IMR-90 (cell line): ENCODE data around the gene DPYD. TPM values are rescaled to one million over a fixed set of nuclear protein-coding genes. Genes with fewer than 3 reads are reported as not detected.

Experiments
- ATAC-seq: fragments of 200-7000 bp; cut with Tn5 transposase; 2 replicates; pipeline ENCODE4 v1.9.1; 2020; ENCODE audit warnings: low read depth, mild to moderate bottlenecking, moderate library complexity
- BruUV-seq: library from RNA; stranded (reverse); fragments of 400-500 nt; replicated peaks from 2 replicates; lab custom pipeline; 2021; lab: Mats Ljungman, UMichigan
- CTCF ChIA-PET: fragments of 300-600 bp; formaldehyde crosslinking; extraction: SDS; loops from one replicate; lab custom pipeline; 2021; ENCODE audit warnings: antibody characterized with exemption; lab: Yijun Ruan, JAX
- POLR2A ChIA-PET: fragments of 300-600 bp; sonication (Branson Sonifier 250); formaldehyde crosslinking; loops from one replicate; lab custom pipeline; 2022; ENCODE audit warnings: antibody characterized with exemption; ENCODE audit not compliant: unreplicated experiment; lab: Charles Lee
- DNase-seq: peaks from one replicate; pipeline ENCODE4 v3.0.0; 2013
- H2AFZ ChIP-seq: replicated peaks from 2 replicates; pipeline ENCODE3; 2013; ENCODE audit warnings: low read length, mild to moderate bottlenecking; ENCODE audit not compliant: poor library complexity
- H2AK5ac ChIP-seq: 2 replicates; pipeline ENCODE4 v1.6.1; 2013; ENCODE audit warnings: low read depth, low read length, inconsistent platforms
- H2AK9ac ChIP-seq: replicated peaks from 2 replicates; pipeline ENCODE3; 2013; ENCODE audit warnings: mild to moderate bottlenecking, low read depth, low read length, moderate library complexity; ENCODE audit not compliant: poor library complexity
- H2BK120ac ChIP-seq: 2 replicates; pipeline ENCODE4 v1.6.1; 2013; ENCODE audit warnings: low read depth, low read length, inconsistent platforms
- H2BK15ac ChIP-seq: 3 replicates; pipeline ENCODE4 v1.6.1; 2013; ENCODE audit warnings: low read depth, low read length, inconsistent platforms
- H2BK20ac ChIP-seq: 2 replicates; pipeline ENCODE4 v1.6.1; 2013; ENCODE audit warnings: low read depth, mild to moderate bottlenecking, inconsistent platforms, low read length, moderate library complexity
- H2BK5ac ChIP-seq: 2 replicates; pipeline ENCODE4 v1.6.1; 2013; ENCODE audit warnings: mild to moderate bottlenecking, low read depth, low read length, inconsistent platforms; ENCODE audit not compliant: poor library complexity, severe bottlenecking
- H3K14ac ChIP-seq: replicated peaks from 2 replicates; pipeline ENCODE4 v1.6.1; 2013; ENCODE audit warnings: low read depth, low read length, inconsistent platforms
- H3K18ac ChIP-seq: 2 replicates; pipeline ENCODE4 v1.6.1; 2013; ENCODE audit warnings: low read depth, low read length, control low read depth
- H3K23ac ChIP-seq: 2 replicates; pipeline ENCODE4 v1.6.1; 2013; ENCODE audit warnings: low read depth, low read length, inconsistent platforms
- H3K27ac ChIP-seq: 2 replicates; pipeline ENCODE4 v1.5.1; 2013; ENCODE audit warnings: mild to moderate bottlenecking, control low read depth, low read length; ENCODE audit not compliant: insufficient read depth
- H3K27me3 ChIP-seq: 2 replicates; pipeline ENCODE4 v1.6.1; 2013; ENCODE audit warnings: low read length; ENCODE audit not compliant: control insufficient read depth, insufficient read depth
- H3K36me3 ChIP-seq: 2 replicates; pipeline ENCODE4 v1.6.1; 2013; ENCODE audit warnings: low read length, mixed read lengths; ENCODE audit not compliant: control insufficient read depth, insufficient read depth
- H3K4ac ChIP-seq: 2 replicates; pipeline ENCODE4 v1.6.1; 2013; ENCODE audit warnings: low read depth, low read length, inconsistent platforms
- H3K4me1 ChIP-seq: 2 replicates; pipeline ENCODE4 v1.6.1; 2013; ENCODE audit warnings: low read length, mixed read lengths; ENCODE audit not compliant: control insufficient read depth, insufficient read depth
- H3K4me2 ChIP-seq: 2 replicates; pipeline ENCODE4 v1.6.1; 2013; ENCODE audit warnings: low read depth, mild to moderate bottlenecking, control low read depth, low read length, moderate library complexity
- H3K4me3 ChIP-seq: 2 replicates; pipeline ENCODE4 v1.5.1; 2013; ENCODE audit warnings: low read depth, mild to moderate bottlenecking, control low read depth, low read length, moderate library complexity; ENCODE audit not compliant: insufficient read depth
- H3K56ac ChIP-seq: 2 replicates; pipeline ENCODE4 v1.6.1; 2013; ENCODE audit warnings: low read length, inconsistent platforms; ENCODE audit not compliant: insufficient read depth; ENCODE audit errors: extremely low read depth
- H3K79me1 ChIP-seq, 2 experiments: 2 replicates each; pipeline ENCODE4 v1.6.1; 2013; ENCODE audit warnings: low read length in 2 of 2, inconsistent platforms in 1 of 2, low read depth in 1 of 2
- H3K9ac ChIP-seq: 2 replicates; pipeline ENCODE4 v1.6.1; 2013; ENCODE audit warnings: low read depth, low read length, control low read depth
- H3K9me1 ChIP-seq: 2 replicates; pipeline ENCODE4 v1.6.1; 2013; ENCODE audit warnings: low read length, inconsistent platforms; ENCODE audit not compliant: insufficient read depth
- H3K9me3 ChIP-seq: 2 replicates; pipeline ENCODE4 v1.6.1; 2013; ENCODE audit warnings: low read length; ENCODE audit not compliant: control insufficient read depth, insufficient read depth
- H4K20me1 ChIP-seq: 2 replicates; pipeline ENCODE4 v1.6.1; 2013; ENCODE audit warnings: low read length, inconsistent platforms; ENCODE audit not compliant: insufficient read depth
- H4K5ac ChIP-seq: 2 replicates; pipeline ENCODE4 v1.6.1; 2013; ENCODE audit warnings: mild to moderate bottlenecking, low read depth, low read length, control low read depth
- H4K8ac ChIP-seq, 2 experiments: 2 replicates each; pipeline ENCODE4 v1.6.1; 2013; ENCODE audit warnings: low read depth in 2 of 2, low read length in 2 of 2, control low read depth in 1 of 2, inconsistent platforms in 1 of 2
- H4K91ac ChIP-seq: 2 replicates; pipeline ENCODE4 v1.6.1; 2013; ENCODE audit warnings: low read depth, low read length, inconsistent platforms; ENCODE audit not compliant: insufficient read depth
- CTCF ChIP-seq: conservative IDR thresholded peaks from 2 replicates; pipeline ENCODE4 v1.5.1; 2012; ENCODE audit warnings: mild to moderate bottlenecking, low read depth, low read length, improper control_type of control experiment
- MAFK ChIP-seq: IDR thresholded peaks from 2 replicates; pipeline ENCODE4 v1.6.1; 2012; ENCODE audit warnings: low read depth, low read length, improper control_type of control experiment
- NFE2L2 ChIP-seq: fragments of 150-350 bp; IDR thresholded peaks from 2 replicates; pipeline ENCODE4 v1.6.1; 2016; ENCODE audit warnings: low read depth, mild to moderate bottlenecking, low read length
- WGBS, 2 experiments: methylation state at CpG; one replicate each; pipeline versions ENCODE4 v1.1.5 to v1.1.7; 2013; ENCODE audit warnings: missing lambda C conversion rate in 2 of 2; ENCODE audit not compliant: insufficient read length in 1 of 2; ENCODE audit errors: extremely low coverage in 2 of 2; 5-methylcytosine and 5-hydroxymethylcytosine counted together
- dilution Hi-C: fragments of 300-500 bp; cut with HindIII; formaldehyde crosslinking; loops from one replicate; pipeline ENCODE4 v1.14.3; 2018; ENCODE audit warnings: low sequenced_read_pairs; ENCODE audit not compliant: unreplicated experiment
- in situ Hi-C: fragments of 300-500 bp; cut with MboI; formaldehyde crosslinking; loops from 3 replicates; pipeline ENCODE4 v1.14.3; 2019; ENCODE audit warnings: low sequenced_read_pairs, inconsistent platforms, mixed read lengths
- intact Hi-C: fragments of 100-400 bp; cut with micrococcal nuclease; formaldehyde crosslinking; loops from 2 replicates; pipeline ENCODE4 v1.10.0; 2022
- polyA plus RNA-seq, 3 experiments: library from polyadenylated mRNA; depleted of rRNA; stranded (reverse); fragments of >200 nt; gene quantifications; 2 replicates each; pipeline ENCODE4 v1.2.3, GENCODE V29; 2012; ENCODE audit warnings: low replicate concordance in 1 of 3
- total RNA-seq: library from RNA; depleted of rRNA; stranded (reverse); fragments of >200 nt; gene quantifications from 2 replicates; pipeline ENCODE4 v1.2.3, GENCODE V29; 2012

DPYD gene
- total and polyA plus RNA-seq, 2 of the 4 experiments (the other 2 are of a cell fraction), result 9.3 to 47.3 TPM

DNA sequence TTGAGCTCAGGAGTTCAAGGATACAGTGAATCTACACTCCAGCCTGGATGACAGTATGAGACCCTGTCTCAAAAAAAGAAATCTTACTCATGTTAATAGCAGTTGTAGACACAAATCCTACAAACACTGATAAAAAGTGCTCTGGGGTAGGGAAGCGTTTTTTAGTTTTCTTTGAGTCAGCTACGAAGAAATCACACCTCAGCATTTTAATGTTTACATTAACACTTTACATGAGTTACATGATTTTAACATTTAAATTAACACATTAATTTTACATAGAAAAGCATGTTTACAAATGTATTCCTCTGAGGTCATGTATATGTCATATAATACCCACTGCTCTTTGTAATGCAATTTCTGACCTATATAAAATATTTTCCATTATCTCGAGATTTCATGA, 419.2 kb downstream of the DPYD start:
- no peak overlapping the region for H2AFZ ChIP-seq
- no peak overlapping the region for H3K4ac ChIP-seq
- no peak overlapping the region for H3K4me2 ChIP-seq
- no peaks in the 10 kb centered on the region for H3K36me3 ChIP-seq
- no peak overlapping the region for H4K8ac ChIP-seq
- H3K9ac ChIP-seq, result no peak overlapping the region
- no peak overlapping the region for H4K91ac ChIP-seq
- WGBS, 2 experiments, result no CpG with 5 or more reads among the region's 3 CpGs
- intact Hi-C loops, result no loop called here
- no peak overlapping the region for H2BK120ac ChIP-seq
- H3K4me1 ChIP-seq, result no peaks in the 10 kb centered on the region
- DNase-seq, result no peak
- no peak overlapping the region for H3K23ac ChIP-seq
- no peak overlapping the region for H2AK5ac ChIP-seq
- dilution Hi-C loops, result no loop called here
- H2BK5ac ChIP-seq, result no peak overlapping the region
- ChIA-PET CTCF (interaction anchor here (1.3 kb wide), 1 partner anchor 12 kb away, joined by 3 read pairs; no protein-coding TSS in a partner anchor), POLR2A (no interaction called here)
- H3K27ac ChIP-seq, result no peak overlapping the region
- no peak overlapping the region for H2BK15ac ChIP-seq
- no peaks in the 10 kb centered on the region for H3K9me3 ChIP-seq
- H4K5ac ChIP-seq, result no peak overlapping the region
- no peak overlapping the region for H3K14ac ChIP-seq
- no peak overlapping the region for H2BK20ac ChIP-seq
- H3K9me1 ChIP-seq, result no peaks in the 10 kb centered on the region
- H3K79me1 ChIP-seq, result no peaks in the 10 kb centered on the region
- no peak for TF ChIP-seq NFE2L2
- TF ChIP-seq MAFK, result peak; percentile 65
- TF ChIP-seq CTCF, result no peak
- H3K27me3 ChIP-seq, result no peaks in the 10 kb centered on the region
- H4K20me1 ChIP-seq, result no peaks in the 10 kb centered on the region
- no peak overlapping the region for H2AK9ac ChIP-seq
- no peak overlapping the region for H3K56ac ChIP-seq
- ATAC-seq, result no peak
- H3K18ac ChIP-seq, result no peak overlapping the region
- no TSS peak for BruUV-seq
- H3K4me3 ChIP-seq, result no peak overlapping the region
- in situ Hi-C loops, result no loop called here
